Measurements from ENCODE around the gene SLC7A7. TPM values are rescaled to one million over a fixed set of nuclear protein-coding genes. Genes with fewer than 3 reads are reported as not detected.
"Not testable (repeated sequence)": the region's sequence is repeated elsewhere in the genome, so short reads cannot be mapped to it uniquely, and the experiment has no call there.

SLC7A7 gene
- total RNA-seq, 1 donor from 2014 or later: 0.79 TPM

DNA sequence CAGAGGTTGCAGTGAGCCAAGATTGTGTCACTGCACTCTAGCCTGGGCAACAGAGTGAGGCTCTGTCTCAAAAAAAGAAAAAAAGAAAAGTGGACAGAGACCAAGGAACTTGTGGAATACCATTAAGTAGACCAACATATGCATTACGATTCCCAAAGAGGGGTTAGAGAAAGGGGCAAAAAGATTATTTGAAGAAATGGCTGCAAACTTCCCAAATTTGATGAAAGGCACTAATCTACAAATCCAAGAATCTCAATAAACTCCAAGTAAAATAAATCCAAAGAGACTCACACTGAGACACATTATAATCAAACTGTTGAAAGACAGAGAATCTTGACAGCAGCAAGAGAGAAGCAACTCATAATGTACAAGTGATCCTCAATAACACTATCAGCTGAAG is 53.5 kb downstream of the SLC7A7 start:
- FAIRE-seq (no peak), DNase-seq (ENCODE audit: low read depth) (no peak)
- H3K36me3 ChIP-seq (ENCODE audit: control insufficient read depth, insufficient read depth, low read length): no peaks in the 10 kb centered on the region
- no peak overlapping the region for H3K4me3 ChIP-seq (ENCODE audit: low read depth, low read length)
- TF ChIP-seq, protein P1, sequence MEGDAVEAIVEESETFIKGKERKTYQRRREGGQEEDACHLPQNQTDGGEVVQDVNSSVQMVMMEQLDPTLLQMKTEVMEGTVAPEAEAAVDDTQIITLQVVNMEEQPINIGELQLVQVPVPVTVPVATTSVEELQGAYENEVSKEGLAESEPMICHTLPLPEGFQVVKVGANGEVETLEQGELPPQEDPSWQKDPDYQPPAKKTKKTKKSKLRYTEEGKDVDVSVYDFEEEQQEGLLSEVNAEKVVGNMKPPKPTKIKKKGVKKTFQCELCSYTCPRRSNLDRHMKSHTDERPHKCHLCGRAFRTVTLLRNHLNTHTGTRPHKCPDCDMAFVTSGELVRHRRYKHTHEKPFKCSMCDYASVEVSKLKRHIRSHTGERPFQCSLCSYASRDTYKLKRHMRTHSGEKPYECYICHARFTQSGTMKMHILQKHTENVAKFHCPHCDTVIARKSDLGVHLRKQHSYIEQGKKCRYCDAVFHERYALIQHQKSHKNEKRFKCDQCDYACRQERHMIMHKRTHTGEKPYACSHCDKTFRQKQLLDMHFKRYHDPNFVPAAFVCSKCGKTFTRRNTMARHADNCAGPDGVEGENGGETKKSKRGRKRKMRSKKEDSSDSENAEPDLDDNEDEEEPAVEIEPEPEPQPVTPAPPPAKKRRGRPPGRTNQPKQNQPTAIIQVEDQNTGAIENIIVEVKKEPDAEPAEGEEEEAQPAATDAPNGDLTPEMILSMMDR (IDR thresholded peaks at IDR 0.05; ENCODE audit: insufficient read depth, low read length, severe bottlenecking): no peak
- no peaks in the 10 kb centered on the region for H3K27me3 ChIP-seq (ENCODE audit: control insufficient read depth, insufficient read depth, low read length)

GRCh38 chr14:22757972-22758650 is 57.1 kb downstream of the SLC7A7 start:
- not testable (repeated sequence) for H3K36me3 ChIP-seq (ENCODE audit: control insufficient read depth, insufficient read depth, low read length); DNase-seq (ENCODE audit: low read depth); H3K27me3 ChIP-seq (ENCODE audit: control insufficient read depth, insufficient read depth, low read length); H3K4me3 ChIP-seq (ENCODE audit: low read depth, low read length); FAIRE-seq

GRCh38 chr14:22753586-22753985 is 61.6 kb downstream of the SLC7A7 start:
- TF ChIP-seq, protein P1 (IDR thresholded peaks at IDR 0.05; ENCODE audit: insufficient read depth, low read length, severe bottlenecking): no peak

DNA sequence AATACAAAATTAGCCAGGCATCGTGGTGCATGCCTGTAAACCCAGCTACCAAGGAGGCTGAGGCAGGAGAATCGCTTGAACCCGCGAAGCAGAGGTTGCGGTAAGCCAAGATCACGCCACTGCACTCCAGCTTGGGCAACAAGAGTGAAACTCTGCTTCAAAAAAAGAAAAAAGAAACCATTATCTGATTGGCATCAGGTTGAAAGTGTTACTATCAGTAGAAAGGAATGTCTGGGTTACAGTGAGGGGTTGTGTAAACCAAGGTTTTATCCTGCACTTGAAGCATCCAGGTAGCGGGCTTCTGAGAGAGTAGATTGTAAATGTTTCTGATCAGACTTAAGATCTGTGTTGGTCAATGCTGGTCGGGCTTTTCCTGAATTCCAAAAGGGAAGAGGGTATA is 62.8 kb downstream of the SLC7A7 start:
- DNase-seq (ENCODE audit: low read depth) (no peak), FAIRE-seq (no peak)
- no peak overlapping the region for H3K4me3 ChIP-seq (ENCODE audit: low read depth, low read length)
- no peaks in the 10 kb centered on the region for H3K36me3 ChIP-seq (ENCODE audit: control insufficient read depth, insufficient read depth, low read length)
- no peaks in the 10 kb centered on the region for H3K27me3 ChIP-seq (ENCODE audit: control insufficient read depth, insufficient read depth, low read length)
- TF ChIP-seq, protein P1 (IDR thresholded peaks at IDR 0.05; ENCODE audit: insufficient read depth, low read length, severe bottlenecking): no peak

More at GRCh38 chr14:22753586-22753985, 61.6 kb downstream of the SLC7A7 start:
- FAIRE-seq: no peak
- Histone ChIP-seq H3K4me3 (ENCODE audit: low read depth, low read length) (no peak overlapping the region), H3K36me3 (ENCODE audit: control insufficient read depth, insufficient read depth, low read length) (no peaks in the 10 kb centered on the region), H3K27me3 (ENCODE audit: control insufficient read depth, insufficient read depth, low read length) (no peaks in the 10 kb centered on the region)
- no peak for DNase-seq (ENCODE audit: low read depth)

DNA sequence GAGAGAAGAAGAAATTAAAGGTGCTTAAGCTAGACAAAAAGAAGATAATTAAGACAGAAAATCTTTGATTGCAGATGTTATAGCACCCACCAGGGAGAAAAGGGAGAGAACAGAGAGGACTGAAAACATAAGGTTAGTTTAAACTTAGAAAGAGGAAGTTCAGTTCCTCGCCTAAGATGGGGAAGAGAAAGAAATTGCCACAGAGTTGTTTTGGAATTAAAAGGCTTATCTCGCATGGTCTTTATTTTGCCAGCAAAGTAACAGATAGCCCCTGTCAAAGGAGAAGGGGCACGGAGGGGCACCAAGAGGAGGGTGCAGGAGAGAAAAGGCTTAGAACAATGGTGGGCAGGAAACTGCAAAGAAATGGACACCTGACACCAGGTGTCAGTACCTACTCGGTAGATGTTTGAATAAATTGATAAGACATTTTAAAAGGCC is 66.6 kb downstream of the SLC7A7 start:
- H3K36me3 ChIP-seq (ENCODE audit: control insufficient read depth, insufficient read depth, low read length): no peaks in the 10 kb centered on the region
- H3K27me3 ChIP-seq (ENCODE audit: control insufficient read depth, insufficient read depth, low read length): no peaks in the 10 kb centered on the region
- TF ChIP-seq, protein P1 (IDR thresholded peaks at IDR 0.05; ENCODE audit: insufficient read depth, low read length, severe bottlenecking): no peak
- DNase-seq (ENCODE audit: low read depth) (no peak), FAIRE-seq (no peak)
- no peak overlapping the region for H3K4me3 ChIP-seq (ENCODE audit: low read depth, low read length)

DNA sequence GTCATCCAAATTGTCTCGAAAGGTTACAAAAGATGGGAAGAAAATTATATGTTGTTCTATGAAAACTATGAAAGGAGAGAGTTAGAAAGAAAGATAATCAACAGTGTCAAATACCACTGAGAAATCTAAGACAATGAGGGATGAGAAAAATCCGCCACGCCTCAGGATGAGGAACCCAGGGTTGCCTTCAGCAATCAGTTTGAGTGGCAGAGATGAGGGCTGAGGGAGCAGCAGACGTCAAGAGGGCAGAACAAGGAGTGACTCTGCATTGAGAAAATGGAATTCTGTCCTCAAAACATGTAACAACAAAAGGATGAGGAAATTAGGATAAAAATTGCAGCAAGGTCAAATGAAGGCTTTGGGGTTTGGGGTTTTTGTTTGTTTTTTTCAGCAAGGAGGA is 67.0 kb downstream of the SLC7A7 start:
- FAIRE-seq (no peak), DNase-seq (ENCODE audit: low read depth) (no peak)
- H3K36me3 ChIP-seq (ENCODE audit: control insufficient read depth, insufficient read depth, low read length): no peaks in the 10 kb centered on the region
- H3K4me3 ChIP-seq (ENCODE audit: low read depth, low read length): no peak overlapping the region
- H3K27me3 ChIP-seq (ENCODE audit: control insufficient read depth, insufficient read depth, low read length): no peaks in the 10 kb centered on the region
- TF ChIP-seq, protein P1 (IDR thresholded peaks at IDR 0.05; ENCODE audit: insufficient read depth, low read length, severe bottlenecking): no peak

Measured in bronchial epithelial cell (primary cell).